ENCODE measurements around the gene DCDC1. TPM values are rescaled to one million over a fixed set of nuclear protein-coding genes. Genes with fewer than 3 reads are reported as not detected.

Gene DCDC1
- total RNA-seq, 2 donors from 2014 or later, result 0.33 to 1.8 TPM

- TF ChIP-seq, protein P1, sequence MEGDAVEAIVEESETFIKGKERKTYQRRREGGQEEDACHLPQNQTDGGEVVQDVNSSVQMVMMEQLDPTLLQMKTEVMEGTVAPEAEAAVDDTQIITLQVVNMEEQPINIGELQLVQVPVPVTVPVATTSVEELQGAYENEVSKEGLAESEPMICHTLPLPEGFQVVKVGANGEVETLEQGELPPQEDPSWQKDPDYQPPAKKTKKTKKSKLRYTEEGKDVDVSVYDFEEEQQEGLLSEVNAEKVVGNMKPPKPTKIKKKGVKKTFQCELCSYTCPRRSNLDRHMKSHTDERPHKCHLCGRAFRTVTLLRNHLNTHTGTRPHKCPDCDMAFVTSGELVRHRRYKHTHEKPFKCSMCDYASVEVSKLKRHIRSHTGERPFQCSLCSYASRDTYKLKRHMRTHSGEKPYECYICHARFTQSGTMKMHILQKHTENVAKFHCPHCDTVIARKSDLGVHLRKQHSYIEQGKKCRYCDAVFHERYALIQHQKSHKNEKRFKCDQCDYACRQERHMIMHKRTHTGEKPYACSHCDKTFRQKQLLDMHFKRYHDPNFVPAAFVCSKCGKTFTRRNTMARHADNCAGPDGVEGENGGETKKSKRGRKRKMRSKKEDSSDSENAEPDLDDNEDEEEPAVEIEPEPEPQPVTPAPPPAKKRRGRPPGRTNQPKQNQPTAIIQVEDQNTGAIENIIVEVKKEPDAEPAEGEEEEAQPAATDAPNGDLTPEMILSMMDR (IDR thresholded peaks at IDR 0.05), result no peak
- no peak for TF ChIP-seq POLR2A (IDR thresholded peaks at IDR 0.05)
Measured at GRCh38 chr11:30815619-30816018, 553.9 kb downstream of the DCDC1 start.

GRCh38 chr11:30814737-30815136 is 554.8 kb downstream of the DCDC1 start:
- Histone ChIP-seq H3K36me3 (replicated peaks in 1 of 2; ENCODE audit: insufficient read depth in 1 of 2, low read depth in 2 of 2) (no peaks in the 10 kb centered on the region), H3K9me3 (no peaks in the 10 kb centered on the region), H3K27me3 (no peaks in the 10 kb centered on the region), H3K4me3 (no peak overlapping the region), H3K4me1 (peaks cover 6% of the 10 kb centered on the region), H3K27ac (no peak overlapping the region)
- intact Hi-C loops (cut with DNase I), result no loop called here
- TF ChIP-seq, protein P1 (IDR thresholded peaks at IDR 0.05), result no peak
- TF ChIP-seq POLR2A (IDR thresholded peaks at IDR 0.05), result no peak
- DNase-seq, result no peak
- no peak for ATAC-seq
- WGBS, 2 donors, result 62 to 70% methylated on average over 1 of the region's 1 CpG

More at GRCh38 chr11:30815619-30816018, 553.9 kb downstream of the DCDC1 start:
- Histone ChIP-seq H3K9me3 (no peaks in the 10 kb centered on the region), H3K27me3 (no peaks in the 10 kb centered on the region), H3K4me3 (no peak overlapping the region), H3K27ac (no peak overlapping the region), H3K4me1 (peaks cover 15% of the 10 kb centered on the region), H3K36me3 (replicated peaks in 1 of 2; ENCODE audit: insufficient read depth in 1 of 2, low read depth in 2 of 2) (no peaks in the 10 kb centered on the region)
- intact Hi-C loops (cut with DNase I), result no loop called here
- WGBS, 2 donors, result 69 to 71% methylated on average over 4 of the region's 4 CpGs
- DNase-seq (no peak), ATAC-seq (no peak)

Other genes starting within 250 kb of the DCDC1 start
- 10 to 100 TPM; 16.1 to 32.3 TPM for gene DNAJC24, start 121 bp upstream of the DCDC1 start, total RNA-seq
- 10 to 100 TPM; 11.5 to 15.3 TPM for gene IMMP1L, start 139.9 kb upstream of the DCDC1 start, total RNA-seq
- gene ELP4, start 140.0 kb upstream of the DCDC1 start, total RNA-seq, result 10 to 100 TPM; 20.2 to 33.3 TPM